Measurements from ENCODE around the gene PAEP.

The PAEP gene

GRCh38 chr9:135562235-135562745, 734 bp downstream of the PAEP start:
- TF ChIP-seq, protein P1, sequence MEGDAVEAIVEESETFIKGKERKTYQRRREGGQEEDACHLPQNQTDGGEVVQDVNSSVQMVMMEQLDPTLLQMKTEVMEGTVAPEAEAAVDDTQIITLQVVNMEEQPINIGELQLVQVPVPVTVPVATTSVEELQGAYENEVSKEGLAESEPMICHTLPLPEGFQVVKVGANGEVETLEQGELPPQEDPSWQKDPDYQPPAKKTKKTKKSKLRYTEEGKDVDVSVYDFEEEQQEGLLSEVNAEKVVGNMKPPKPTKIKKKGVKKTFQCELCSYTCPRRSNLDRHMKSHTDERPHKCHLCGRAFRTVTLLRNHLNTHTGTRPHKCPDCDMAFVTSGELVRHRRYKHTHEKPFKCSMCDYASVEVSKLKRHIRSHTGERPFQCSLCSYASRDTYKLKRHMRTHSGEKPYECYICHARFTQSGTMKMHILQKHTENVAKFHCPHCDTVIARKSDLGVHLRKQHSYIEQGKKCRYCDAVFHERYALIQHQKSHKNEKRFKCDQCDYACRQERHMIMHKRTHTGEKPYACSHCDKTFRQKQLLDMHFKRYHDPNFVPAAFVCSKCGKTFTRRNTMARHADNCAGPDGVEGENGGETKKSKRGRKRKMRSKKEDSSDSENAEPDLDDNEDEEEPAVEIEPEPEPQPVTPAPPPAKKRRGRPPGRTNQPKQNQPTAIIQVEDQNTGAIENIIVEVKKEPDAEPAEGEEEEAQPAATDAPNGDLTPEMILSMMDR (IDR thresholded peaks at IDR 0.05; ENCODE audit: low read depth, low read length): no peak
- DNase-seq (ENCODE audit: extremely low read depth, low read depth): no peak

DNA sequence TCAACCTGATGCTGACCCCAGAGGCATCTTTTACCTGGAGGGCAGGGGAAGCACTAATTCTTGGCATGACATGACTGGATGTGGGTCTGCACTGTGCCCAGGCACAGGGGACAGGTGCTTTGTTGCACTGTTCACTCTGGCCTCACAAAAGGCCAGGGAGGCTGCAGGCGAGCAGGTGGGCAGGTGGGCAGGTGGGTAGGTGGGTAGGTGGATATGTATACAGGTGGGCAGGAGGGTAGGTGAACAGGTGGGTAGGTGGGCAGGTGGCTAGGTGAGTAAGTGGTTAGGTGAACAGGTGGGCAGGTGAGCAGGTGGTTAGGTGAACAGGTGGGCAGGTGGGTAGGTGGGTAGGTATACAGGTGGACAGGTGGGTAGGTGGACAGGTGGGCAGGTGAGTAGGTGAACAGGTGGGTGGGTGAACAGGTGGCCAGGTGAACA, 1.5 kb downstream of the PAEP start:
- no peak for DNase-seq (ENCODE audit: extremely low read depth, low read depth)
- TF ChIP-seq, protein P1 (IDR thresholded peaks at IDR 0.05; ENCODE audit: low read depth, low read length): no peak

DNA sequence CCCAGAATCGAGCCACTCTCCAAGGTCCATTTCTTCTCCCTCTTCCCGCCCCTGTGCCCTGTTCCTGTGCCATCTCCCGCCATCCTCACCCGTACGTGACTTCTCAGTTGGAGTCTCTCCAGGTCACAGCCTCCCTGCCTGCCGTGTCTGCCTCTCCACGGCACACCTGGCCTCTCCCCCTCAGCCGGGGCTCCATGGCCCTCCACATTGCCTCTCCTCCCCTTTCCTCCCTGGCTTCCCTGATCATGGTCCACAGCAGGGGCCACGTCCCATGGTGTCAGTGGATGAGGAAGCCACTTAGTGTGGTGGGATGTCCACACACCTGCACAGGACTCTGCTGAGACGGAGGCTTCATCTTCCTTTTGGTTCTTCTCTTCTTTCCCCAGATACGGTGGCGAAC, 2.3 kb downstream of the PAEP start:
- DNase-seq (ENCODE audit: extremely low read depth, low read depth): no peak
- TF ChIP-seq, protein P1 (IDR thresholded peaks at IDR 0.05; ENCODE audit: low read depth, low read length): no peak

- DNase-seq (ENCODE audit: extremely low read depth, low read depth): no peak
- TF ChIP-seq, protein P1 (IDR thresholded peaks at IDR 0.05; ENCODE audit: low read depth, low read length): no peak
These were observed 3.6 kb downstream of the PAEP start for GRCh38 chr9:135565141-135565628.

- TF ChIP-seq, protein P1 (IDR thresholded peaks at IDR 0.05; ENCODE audit: low read depth, low read length): no peak
- DNase-seq (ENCODE audit: extremely low read depth, low read depth): no peak
These were observed 4.1 kb downstream of the PAEP start for GRCh38 chr9:135565636-135566035.

GRCh38 chr9:135566552-135566951, 5.0 kb downstream of the PAEP start:
- no peak for DNase-seq (ENCODE audit: extremely low read depth, low read depth)
- TF ChIP-seq, protein P1 (IDR thresholded peaks at IDR 0.05; ENCODE audit: low read depth, low read length): no peak

DNA sequence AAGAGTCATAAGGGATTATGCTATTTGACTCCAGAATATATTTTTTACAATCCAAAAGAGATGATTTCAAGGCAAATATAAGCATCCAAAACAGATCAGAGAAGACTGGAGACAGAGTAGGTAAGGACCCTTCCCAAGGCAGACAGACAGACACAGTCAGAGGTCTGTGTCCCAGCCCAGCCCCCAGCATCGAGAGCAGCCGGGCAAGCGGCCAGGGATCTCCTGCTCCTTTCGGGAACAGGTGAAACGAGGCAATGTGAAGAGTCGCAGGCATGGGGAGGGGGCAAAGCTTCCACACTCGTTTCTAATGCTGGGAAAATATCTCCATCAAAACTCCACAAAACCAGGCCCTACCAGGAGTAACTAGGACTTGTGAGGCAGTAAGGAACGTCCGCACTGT, 5.8 kb downstream of the PAEP start:
- no peak for DNase-seq (ENCODE audit: extremely low read depth, low read depth)
- TF ChIP-seq, protein P1 (IDR thresholded peaks at IDR 0.05; ENCODE audit: low read depth, low read length): no peak

Data from AG09319 (cell line).